Vagina (tissue), 2 donors: Measurements from ENCODE around the gene TPX2. TPM values are rescaled to one million over a fixed set of nuclear protein-coding genes. Genes with fewer than 3 reads are reported as not detected.
A peak's percentile ranks its signal among the peaks of the same experiment; 100 is the strongest.

ENCODE experiments used
- DNase-seq, 2 donors: peaks; one replicate each; pipeline ENCODE4 v3.0.0-alpha.2; 2017; ENCODE audit errors: extremely low spot score in 2 of 2
- H3K27ac ChIP-seq: fragments of 200-600 bp; sonication (generic); one replicate; pipeline ENCODE4 v1.5.1; 2019
- H3K27me3 ChIP-seq: fragments of 200-600 bp; sonication (generic); one replicate; pipeline ENCODE4 v1.5.1; 2019
- H3K36me3 ChIP-seq, 2 donors: fragments of 200-600 bp; sonication (generic); one replicate each; pipeline ENCODE4 v1.5.1; 2017 to 2019
- H3K4me1 ChIP-seq: fragments of 200-600 bp; sonication (generic); one replicate; pipeline ENCODE4 v1.5.1; 2019
- H3K4me3 ChIP-seq, 2 donors: fragments of 200-600 bp; sonication (generic); 1 replicate in 1 of 2; 2 replicates in 1 of 2; pipeline ENCODE4 v1.5.1; 2016 to 2019
- H3K9me3 ChIP-seq: fragments of 200-600 bp; sonication (generic); one replicate; pipeline ENCODE4 v1.5.1; 2019
- CTCF ChIP-seq, 3 experiments: fragments of 450-650 bp in 2 of 3; fragments of 200-600 bp in 1 of 3; sonication (generic) in 1 of 3; IDR thresholded peaks; one replicate each; pipeline ENCODE4 v1.5.1; 2017 to 2019; ENCODE audit warnings: antibody characterized with exemption in 3 of 3, mild to moderate bottlenecking in 2 of 3, moderate library complexity in 2 of 3
- POLR2A ChIP-seq, 2 donors: fragments of 450-650 bp; IDR thresholded peaks; one replicate each; pipeline ENCODE4 v1.6.1; 2017; ENCODE audit warnings: antibody characterized with exemption in 2 of 2, mild to moderate bottlenecking in 2 of 2, moderate library complexity in 2 of 2
- POLR2AphosphoS5 ChIP-seq, 2 donors: sonication (generic); formaldehyde crosslinking; IDR thresholded peaks; one replicate each; pipeline ENCODE4 v1.9.0; 2017; ENCODE audit warnings: antibody characterized with exemption in 2 of 2, mild to moderate bottlenecking in 2 of 2, low read depth in 1 of 2; ENCODE audit not compliant: insufficient read depth in 1 of 2
- intact Hi-C: fragments of 100-400 bp; cut with DNase I; formaldehyde crosslinking; loops from one replicate; pipeline ENCODE4 v1.15.1; 2023
- total RNA-seq: library from RNA; depleted of rRNA; stranded (reverse); fragments of >200 nt; gene quantifications from one replicate; pipeline ENCODE4 v1.2.3, GENCODE V29; 2016

The TPX2 gene
- total RNA-seq, 1 donor from 2014 or later = 6.1 TPM

GRCh38 chr20:31711179-31712111 is 27.6 kb upstream of the TPX2 start:
- peak overlapping the region; percentile 99 for H3K27ac ChIP-seq
- H3K4me1 ChIP-seq = peaks cover 88% of the 10 kb centered on the region
- H3K9me3 ChIP-seq = no peaks in the 10 kb centered on the region
- H3K27me3 ChIP-seq = no peaks in the 10 kb centered on the region
- peaks cover 0 to 22% of the 10 kb centered on the region in 2 donors for H3K36me3 ChIP-seq
- intact Hi-C loops = no loop called here
- DNase-seq = no peak
- no peak overlapping the region for H3K4me3 ChIP-seq
- no peak for TF ChIP-seq POLR2AphosphoS5 (IDR thresholded peaks at IDR 0.05; ENCODE audit: insufficient read depth in 1 of 2, low read depth in 1 of 2)
- TF ChIP-seq POLR2A (IDR thresholded peaks at IDR 0.05) = no peak
- no peak for TF ChIP-seq CTCF (IDR thresholded peaks at IDR 0.05)

- H3K27ac ChIP-seq = peak overlapping the region; percentile 99
- no peaks in the 10 kb centered on the region for H3K9me3 ChIP-seq
- no peak for DNase-seq
- no peaks in the 10 kb centered on the region for H3K27me3 ChIP-seq
- TF ChIP-seq POLR2A (IDR thresholded peaks at IDR 0.05) = no peak
- TF ChIP-seq CTCF (IDR thresholded peaks at IDR 0.05) = no peak
- no peak for TF ChIP-seq POLR2AphosphoS5 (IDR thresholded peaks at IDR 0.05; ENCODE audit: insufficient read depth in 1 of 2, low read depth in 1 of 2)
- H3K4me3 ChIP-seq = peak overlapping the region in 1 of 2 donors; percentile 5
- H3K36me3 ChIP-seq = peaks cover 0 to 16% of the 10 kb centered on the region in 2 donors
- H3K4me1 ChIP-seq = peaks cover 89% of the 10 kb centered on the region
- intact Hi-C loops = no loop called here
These were observed 27.0 kb upstream of the TPX2 start for GRCh38 chr20:31712112-31712553.

- Histone ChIP-seq H3K4me3 (peak overlapping the region; percentile 5 to 16), H3K36me3 (peaks cover 0 to 12% of the 10 kb centered on the region in 2 donors), H3K9me3 (no peaks in the 10 kb centered on the region), H3K4me1 (peaks cover 95% of the 10 kb centered on the region), H3K27ac (peak overlapping the region; percentile 99), H3K27me3 (no peaks in the 10 kb centered on the region)
- DNase-seq = no peak
- intact Hi-C loops = no loop called here
- TF ChIP-seq POLR2A (IDR thresholded peaks at IDR 0.05) (no peak), POLR2AphosphoS5 (IDR thresholded peaks at IDR 0.05; ENCODE audit: insufficient read depth in 1 of 2, low read depth in 1 of 2) (peak; percentile 24 to 88)
These were observed 26.4 kb upstream of the TPX2 start for GRCh38 chr20:31712564-31713311.

- TF ChIP-seq POLR2AphosphoS5 (IDR thresholded peaks at IDR 0.05; ENCODE audit: insufficient read depth in 1 of 2, low read depth in 1 of 2) (peak in 1 of 2 donors; percentile 63), CTCF (IDR thresholded peaks at IDR 0.05) (no peak), POLR2A (IDR thresholded peaks at IDR 0.05) (no peak)
- H3K4me3 ChIP-seq = peak overlapping the region; percentile 5 to 16
- H3K27ac ChIP-seq = peak overlapping the region; percentile 99
- no peaks in the 10 kb centered on the region for H3K9me3 ChIP-seq
- no peak for DNase-seq
- H3K4me1 ChIP-seq = peaks cover 95% of the 10 kb centered on the region
- peaks cover 0 to 6% of the 10 kb centered on the region in 2 donors for H3K36me3 ChIP-seq
- intact Hi-C loops = no loop called here
- no peaks in the 10 kb centered on the region for H3K27me3 ChIP-seq
These were observed 25.5 kb upstream of the TPX2 start for GRCh38 chr20:31713312-31714273.
